ENCODE measurements around the gene IL13RA1. TPM values are rescaled to one million over a fixed set of nuclear protein-coding genes. Genes with fewer than 3 reads are reported as not detected.

The IL13RA1 gene
- total and polyA plus RNA-seq, 2 experiments from 2014 or later = 2.7 to 6.6 TPM

DNA sequence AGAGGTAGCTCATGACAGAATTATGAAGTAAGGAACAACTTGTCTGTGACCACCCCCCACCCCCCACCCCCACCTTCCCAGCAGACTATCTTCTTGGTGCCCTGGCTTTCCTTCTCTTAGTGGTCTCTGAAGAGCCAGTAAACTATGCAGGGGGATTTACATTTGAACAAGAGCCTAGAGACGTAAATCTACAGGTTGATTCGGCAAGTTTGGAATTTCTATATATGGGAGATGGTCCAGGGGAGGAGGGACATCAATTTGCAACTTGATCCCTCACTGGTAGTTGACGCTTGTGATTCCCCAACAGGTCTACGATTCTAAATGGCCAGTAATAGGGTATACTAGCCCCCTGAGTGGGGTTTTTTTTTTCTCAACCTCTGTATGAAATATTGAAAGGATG, 36.7 kb downstream of the IL13RA1 start (continued):
- TF ChIP-seq, protein P1, sequence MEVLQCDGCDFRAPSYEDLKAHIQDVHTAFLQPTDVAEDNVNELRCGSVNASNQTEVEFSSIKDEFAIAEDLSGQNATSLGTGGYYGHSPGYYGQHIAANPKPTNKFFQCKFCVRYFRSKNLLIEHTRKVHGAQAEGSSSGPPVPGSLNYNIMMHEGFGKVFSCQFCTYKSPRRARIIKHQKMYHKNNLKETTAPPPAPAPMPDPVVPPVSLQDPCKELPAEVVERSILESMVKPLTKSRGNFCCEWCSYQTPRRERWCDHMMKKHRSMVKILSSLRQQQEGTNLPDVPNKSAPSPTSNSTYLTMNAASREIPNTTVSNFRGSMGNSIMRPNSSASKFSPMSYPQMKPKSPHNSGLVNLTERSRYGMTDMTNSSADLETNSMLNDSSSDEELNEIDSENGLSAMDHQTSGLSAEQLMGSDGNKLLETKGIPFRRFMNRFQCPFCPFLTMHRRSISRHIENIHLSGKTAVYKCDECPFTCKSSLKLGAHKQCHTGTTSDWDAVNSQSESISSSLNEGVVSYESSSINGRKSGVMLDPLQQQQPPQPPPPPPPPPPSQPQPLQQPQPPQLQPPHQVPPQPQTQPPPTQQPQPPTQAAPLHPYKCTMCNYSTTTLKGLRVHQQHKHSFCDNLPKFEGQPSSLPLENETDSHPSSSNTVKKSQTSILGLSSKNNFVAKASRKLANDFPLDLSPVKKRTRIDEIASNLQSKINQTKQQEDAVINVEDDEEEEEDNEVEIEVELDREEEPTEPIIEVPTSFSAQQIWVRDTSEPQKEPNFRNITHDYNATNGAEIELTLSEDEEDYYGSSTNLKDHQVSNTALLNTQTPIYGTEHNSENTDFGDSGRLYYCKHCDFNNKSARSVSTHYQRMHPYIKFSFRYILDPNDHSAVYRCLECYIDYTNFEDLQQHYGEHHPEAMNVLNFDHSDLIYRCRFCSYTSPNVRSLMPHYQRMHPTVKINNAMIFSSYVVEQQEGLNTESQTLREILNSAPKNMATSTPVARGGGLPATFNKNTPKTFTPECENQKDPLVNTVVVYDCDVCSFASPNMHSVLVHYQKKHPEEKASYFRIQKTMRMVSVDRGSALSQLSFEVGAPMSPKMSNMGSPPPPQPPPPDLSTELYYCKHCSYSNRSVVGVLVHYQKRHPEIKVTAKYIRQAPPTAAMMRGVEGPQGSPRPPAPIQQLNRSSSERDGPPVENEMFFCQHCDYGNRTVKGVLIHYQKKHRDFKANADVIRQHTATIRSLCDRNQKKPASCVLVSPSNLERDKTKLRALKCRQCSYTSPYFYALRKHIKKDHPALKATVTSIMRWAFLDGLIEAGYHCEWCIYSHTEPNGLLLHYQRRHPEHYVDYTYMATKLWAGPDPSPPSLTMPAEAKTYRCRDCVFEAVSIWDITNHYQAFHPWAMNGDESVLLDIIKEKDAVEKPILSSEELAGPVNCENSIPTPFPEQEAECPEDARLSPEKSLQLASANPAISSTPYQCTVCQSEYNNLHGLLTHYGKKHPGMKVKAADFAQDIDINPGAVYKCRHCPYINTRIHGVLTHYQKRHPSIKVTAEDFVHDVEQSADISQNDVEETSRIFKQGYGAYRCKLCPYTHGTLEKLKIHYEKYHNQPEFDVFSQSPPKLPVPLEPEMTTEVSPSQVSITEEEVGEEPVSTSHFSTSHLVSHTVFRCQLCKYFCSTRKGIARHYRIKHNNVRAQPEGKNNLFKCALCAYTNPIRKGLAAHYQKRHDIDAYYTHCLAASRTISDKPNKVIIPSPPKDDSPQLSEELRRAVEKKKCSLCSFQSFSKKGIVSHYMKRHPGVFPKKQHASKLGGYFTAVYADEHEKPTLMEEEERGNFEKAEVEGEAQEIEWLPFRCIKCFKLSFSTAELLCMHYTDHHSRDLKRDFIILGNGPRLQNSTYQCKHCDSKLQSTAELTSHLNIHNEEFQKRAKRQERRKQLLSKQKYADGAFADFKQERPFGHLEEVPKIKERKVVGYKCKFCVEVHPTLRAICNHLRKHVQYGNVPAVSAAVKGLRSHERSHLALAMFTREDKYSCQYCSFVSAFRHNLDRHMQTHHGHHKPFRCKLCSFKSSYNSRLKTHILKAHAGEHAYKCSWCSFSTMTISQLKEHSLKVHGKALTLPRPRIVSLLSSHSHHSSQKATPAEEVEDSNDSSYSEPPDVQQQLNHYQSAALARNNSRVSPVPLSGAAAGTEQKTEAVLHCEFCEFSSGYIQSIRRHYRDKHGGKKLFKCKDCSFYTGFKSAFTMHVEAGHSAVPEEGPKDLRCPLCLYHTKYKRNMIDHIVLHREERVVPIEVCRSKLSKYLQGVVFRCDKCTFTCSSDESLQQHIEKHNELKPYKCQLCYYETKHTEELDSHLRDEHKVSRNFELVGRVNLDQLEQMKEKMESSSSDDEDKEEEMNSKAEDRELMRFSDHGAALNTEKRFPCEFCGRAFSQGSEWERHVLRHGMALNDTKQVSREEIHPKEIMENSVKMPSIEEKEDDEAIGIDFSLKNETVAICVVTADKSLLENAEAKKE (CRISPR knock-in tag; IDR thresholded peaks at IDR 0.05) = no peak
- TF ChIP-seq EZH2 (IDR thresholded peaks at IDR 0.05; ENCODE audit: low read depth, unreplicated experiment) (no peak), ZNF331 (CRISPR knock-in tag; IDR thresholded peaks at IDR 0.05; ENCODE audit: low read depth) (no peak)
- TF ChIP-seq, protein P2, sequence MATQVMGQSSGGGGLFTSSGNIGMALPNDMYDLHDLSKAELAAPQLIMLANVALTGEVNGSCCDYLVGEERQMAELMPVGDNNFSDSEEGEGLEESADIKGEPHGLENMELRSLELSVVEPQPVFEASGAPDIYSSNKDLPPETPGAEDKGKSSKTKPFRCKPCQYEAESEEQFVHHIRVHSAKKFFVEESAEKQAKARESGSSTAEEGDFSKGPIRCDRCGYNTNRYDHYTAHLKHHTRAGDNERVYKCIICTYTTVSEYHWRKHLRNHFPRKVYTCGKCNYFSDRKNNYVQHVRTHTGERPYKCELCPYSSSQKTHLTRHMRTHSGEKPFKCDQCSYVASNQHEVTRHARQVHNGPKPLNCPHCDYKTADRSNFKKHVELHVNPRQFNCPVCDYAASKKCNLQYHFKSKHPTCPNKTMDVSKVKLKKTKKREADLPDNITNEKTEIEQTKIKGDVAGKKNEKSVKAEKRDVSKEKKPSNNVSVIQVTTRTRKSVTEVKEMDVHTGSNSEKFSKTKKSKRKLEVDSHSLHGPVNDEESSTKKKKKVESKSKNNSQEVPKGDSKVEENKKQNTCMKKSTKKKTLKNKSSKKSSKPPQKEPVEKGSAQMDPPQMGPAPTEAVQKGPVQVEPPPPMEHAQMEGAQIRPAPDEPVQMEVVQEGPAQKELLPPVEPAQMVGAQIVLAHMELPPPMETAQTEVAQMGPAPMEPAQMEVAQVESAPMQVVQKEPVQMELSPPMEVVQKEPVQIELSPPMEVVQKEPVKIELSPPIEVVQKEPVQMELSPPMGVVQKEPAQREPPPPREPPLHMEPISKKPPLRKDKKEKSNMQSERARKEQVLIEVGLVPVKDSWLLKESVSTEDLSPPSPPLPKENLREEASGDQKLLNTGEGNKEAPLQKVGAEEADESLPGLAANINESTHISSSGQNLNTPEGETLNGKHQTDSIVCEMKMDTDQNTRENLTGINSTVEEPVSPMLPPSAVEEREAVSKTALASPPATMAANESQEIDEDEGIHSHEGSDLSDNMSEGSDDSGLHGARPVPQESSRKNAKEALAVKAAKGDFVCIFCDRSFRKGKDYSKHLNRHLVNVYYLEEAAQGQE (IDR thresholded peaks at IDR 0.05; ENCODE audit: unreplicated experiment) = no peak

DNA sequence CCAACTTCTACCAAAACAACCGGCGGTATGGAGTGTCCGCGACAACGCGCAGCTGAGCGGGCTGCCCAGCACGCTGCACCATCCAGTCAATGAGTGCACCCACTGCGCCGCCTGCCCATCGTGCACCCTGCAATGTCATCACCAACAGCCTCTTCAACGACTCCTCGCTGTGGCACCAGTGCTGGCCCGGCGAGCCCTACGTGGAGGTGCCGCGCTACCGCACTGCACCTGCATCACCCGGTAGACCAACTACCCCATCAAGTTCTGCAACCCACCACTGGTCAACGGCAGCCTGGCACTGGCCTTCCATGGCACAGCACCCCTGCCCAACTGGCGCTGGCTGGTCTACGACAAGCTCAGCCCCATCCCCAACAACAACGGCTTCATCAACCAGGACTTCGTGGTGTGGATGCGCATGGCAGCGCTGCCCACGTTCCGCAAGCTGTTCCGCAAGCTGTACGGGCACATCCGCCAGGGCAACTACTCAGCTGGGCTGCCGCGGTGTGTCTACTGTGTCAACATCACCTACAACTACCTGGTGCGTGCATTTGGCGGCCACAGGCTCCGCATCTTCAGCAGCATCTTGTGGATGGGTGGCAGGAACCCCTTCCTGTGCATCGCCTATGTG, 42.8 kb downstream of the IL13RA1 start:
- no peak overlapping the region for H3K4me3 Mint-ChIP-seq
- H3K4me1 Mint-ChIP-seq = no peaks in the 10 kb centered on the region
- no peaks in the 10 kb centered on the region for H3K27me3 Mint-ChIP-seq (ENCODE audit: insufficient read depth, low read depth, poor library complexity)
- no peak overlapping the region for H3K27ac Mint-ChIP-seq
- H3K27me3 ChIP-seq (ENCODE audit: insufficient read depth) = no peaks in the 10 kb centered on the region
- H3K27ac ChIP-seq (ENCODE audit: low read depth) = no peak overlapping the region
- no peak overlapping the region for H3K4me3 ChIP-seq
- no peaks in the 10 kb centered on the region for H3K36me3 ChIP-seq (ENCODE audit: insufficient read depth)
- H2AFZ ChIP-seq = no peak overlapping the region
- no peak for ATAC-seq
- no peaks in the 10 kb centered on the region for H3K36me3 Mint-ChIP-seq (ENCODE audit: low read depth)
- no peak overlapping the region for H3K4me2 ChIP-seq
- H3K9me3 Mint-ChIP-seq = no peaks in the 10 kb centered on the region
- no peak for DNase-seq (ENCODE audit: low spot score)
- no peaks in the 10 kb centered on the region for H3K79me2 ChIP-seq (replicated peaks; ENCODE audit: insufficient read depth)
- no peaks in the 10 kb centered on the region for H3F3A ChIP-seq (replicated peaks; ENCODE audit: low read depth)
- H3K9me2 ChIP-seq (ENCODE audit: insufficient read depth) = no peaks in the 10 kb centered on the region
- no peaks in the 10 kb centered on the region for H3K4me1 ChIP-seq (ENCODE audit: insufficient read depth)
- H4K20me1 ChIP-seq (replicated peaks; ENCODE audit: insufficient read depth) = no peaks in the 10 kb centered on the region
- TF ChIP-seq, protein P3, sequence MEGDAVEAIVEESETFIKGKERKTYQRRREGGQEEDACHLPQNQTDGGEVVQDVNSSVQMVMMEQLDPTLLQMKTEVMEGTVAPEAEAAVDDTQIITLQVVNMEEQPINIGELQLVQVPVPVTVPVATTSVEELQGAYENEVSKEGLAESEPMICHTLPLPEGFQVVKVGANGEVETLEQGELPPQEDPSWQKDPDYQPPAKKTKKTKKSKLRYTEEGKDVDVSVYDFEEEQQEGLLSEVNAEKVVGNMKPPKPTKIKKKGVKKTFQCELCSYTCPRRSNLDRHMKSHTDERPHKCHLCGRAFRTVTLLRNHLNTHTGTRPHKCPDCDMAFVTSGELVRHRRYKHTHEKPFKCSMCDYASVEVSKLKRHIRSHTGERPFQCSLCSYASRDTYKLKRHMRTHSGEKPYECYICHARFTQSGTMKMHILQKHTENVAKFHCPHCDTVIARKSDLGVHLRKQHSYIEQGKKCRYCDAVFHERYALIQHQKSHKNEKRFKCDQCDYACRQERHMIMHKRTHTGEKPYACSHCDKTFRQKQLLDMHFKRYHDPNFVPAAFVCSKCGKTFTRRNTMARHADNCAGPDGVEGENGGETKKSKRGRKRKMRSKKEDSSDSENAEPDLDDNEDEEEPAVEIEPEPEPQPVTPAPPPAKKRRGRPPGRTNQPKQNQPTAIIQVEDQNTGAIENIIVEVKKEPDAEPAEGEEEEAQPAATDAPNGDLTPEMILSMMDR (conservative IDR thresholded peaks at IDR 0.05; ENCODE audit: low read depth in 2 of 2) = no peak
- TF ChIP-seq NANOG (IDR thresholded peaks at IDR 0.05; ENCODE audit: borderline replicate concordance) (no peak), STAT1 (IDR thresholded peaks at IDR 0.05; ENCODE audit: unreplicated experiment) (no peak), EZH2 (IDR thresholded peaks at IDR 0.05; ENCODE audit: low read depth, unreplicated experiment) (no peak), ZNF114 (CRISPR knock-in tag; IDR thresholded peaks at IDR 0.05) (no peak), JUNB (IDR thresholded peaks at IDR 0.05; ENCODE audit: unreplicated experiment) (no peak), CREB1 (CRISPR knock-in tag; IDR thresholded peaks at IDR 0.05; ENCODE audit: low read depth) (no peak), POLR2AphosphoS5 (IDR thresholded peaks at IDR 0.05; ENCODE audit: low read depth) (no peak), EZH2phosphoT487 (IDR thresholded peaks at IDR 0.05; ENCODE audit: unreplicated experiment) (no peak)
- TF ChIP-seq, protein P4, sequence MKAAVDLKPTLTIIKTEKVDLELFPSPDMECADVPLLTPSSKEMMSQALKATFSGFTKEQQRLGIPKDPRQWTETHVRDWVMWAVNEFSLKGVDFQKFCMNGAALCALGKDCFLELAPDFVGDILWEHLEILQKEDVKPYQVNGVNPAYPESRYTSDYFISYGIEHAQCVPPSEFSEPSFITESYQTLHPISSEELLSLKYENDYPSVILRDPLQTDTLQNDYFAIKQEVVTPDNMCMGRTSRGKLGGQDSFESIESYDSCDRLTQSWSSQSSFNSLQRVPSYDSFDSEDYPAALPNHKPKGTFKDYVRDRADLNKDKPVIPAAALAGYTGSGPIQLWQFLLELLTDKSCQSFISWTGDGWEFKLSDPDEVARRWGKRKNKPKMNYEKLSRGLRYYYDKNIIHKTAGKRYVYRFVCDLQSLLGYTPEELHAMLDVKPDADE (IDR thresholded peaks at IDR 0.05) = no peak

All from GM23338 (cell line).